ENCODE results near the gene PKHD1. TPM values are rescaled to one million over a fixed set of nuclear protein-coding genes. Genes with fewer than 3 reads are reported as not detected.
A peak's percentile ranks its signal among the peaks of the same experiment; 100 is the strongest.

The PKHD1 gene
- total RNA-seq, 1 experiment from 2014 or later: not detected

DNA sequence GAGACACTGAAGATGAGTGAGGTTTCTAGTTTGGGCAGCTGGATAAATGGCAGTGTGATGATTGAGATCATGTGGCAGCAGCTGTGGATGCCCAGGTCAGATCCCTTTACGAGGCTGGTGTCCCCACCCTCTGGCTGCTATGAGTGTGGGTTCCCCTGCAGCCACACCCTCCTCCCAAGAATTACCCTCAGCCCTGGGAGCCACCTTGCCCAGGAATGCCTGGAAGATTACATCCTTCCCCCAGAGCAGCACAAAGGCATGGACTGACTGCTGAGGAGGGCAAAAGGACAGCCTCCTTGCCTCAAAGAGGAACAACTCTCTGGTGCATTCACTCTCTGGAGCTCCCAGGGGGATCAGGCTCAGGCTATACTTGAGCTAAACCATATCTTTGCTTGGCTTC is 15.0 kb upstream of the PKHD1 start:
- Mint-ChIP-seq H3K36me3 (ENCODE audit: insufficient read depth, unreplicated experiment) (no peaks in the 10 kb centered on the region), H3K4me3 (ENCODE audit: unreplicated experiment) (no peak overlapping the region), H3K27me3 (ENCODE audit: insufficient read depth, unreplicated experiment) (peaks cover 25% of the 10 kb centered on the region), H3K27ac (ENCODE audit: low read depth, unreplicated experiment) (no peak overlapping the region), H3K9me3 (ENCODE audit: unreplicated experiment) (no peaks in the 10 kb centered on the region), H3K4me1 (ENCODE audit: insufficient read depth, unreplicated experiment) (no peaks in the 10 kb centered on the region)
- TF ChIP-seq, protein P1, sequence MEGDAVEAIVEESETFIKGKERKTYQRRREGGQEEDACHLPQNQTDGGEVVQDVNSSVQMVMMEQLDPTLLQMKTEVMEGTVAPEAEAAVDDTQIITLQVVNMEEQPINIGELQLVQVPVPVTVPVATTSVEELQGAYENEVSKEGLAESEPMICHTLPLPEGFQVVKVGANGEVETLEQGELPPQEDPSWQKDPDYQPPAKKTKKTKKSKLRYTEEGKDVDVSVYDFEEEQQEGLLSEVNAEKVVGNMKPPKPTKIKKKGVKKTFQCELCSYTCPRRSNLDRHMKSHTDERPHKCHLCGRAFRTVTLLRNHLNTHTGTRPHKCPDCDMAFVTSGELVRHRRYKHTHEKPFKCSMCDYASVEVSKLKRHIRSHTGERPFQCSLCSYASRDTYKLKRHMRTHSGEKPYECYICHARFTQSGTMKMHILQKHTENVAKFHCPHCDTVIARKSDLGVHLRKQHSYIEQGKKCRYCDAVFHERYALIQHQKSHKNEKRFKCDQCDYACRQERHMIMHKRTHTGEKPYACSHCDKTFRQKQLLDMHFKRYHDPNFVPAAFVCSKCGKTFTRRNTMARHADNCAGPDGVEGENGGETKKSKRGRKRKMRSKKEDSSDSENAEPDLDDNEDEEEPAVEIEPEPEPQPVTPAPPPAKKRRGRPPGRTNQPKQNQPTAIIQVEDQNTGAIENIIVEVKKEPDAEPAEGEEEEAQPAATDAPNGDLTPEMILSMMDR (IDR thresholded peaks at IDR 0.05; ENCODE audit: unreplicated experiment): no peak
- BruUV-seq (replicated peaks): no TSS peak
- ChIA-PET POLR2A (no interaction called here), CTCF (no interaction called here)
- intact Hi-C loops (cut with micrococcal nuclease): no loop called here
- DNase-seq (ENCODE audit: unreplicated experiment): no peak

DNA sequence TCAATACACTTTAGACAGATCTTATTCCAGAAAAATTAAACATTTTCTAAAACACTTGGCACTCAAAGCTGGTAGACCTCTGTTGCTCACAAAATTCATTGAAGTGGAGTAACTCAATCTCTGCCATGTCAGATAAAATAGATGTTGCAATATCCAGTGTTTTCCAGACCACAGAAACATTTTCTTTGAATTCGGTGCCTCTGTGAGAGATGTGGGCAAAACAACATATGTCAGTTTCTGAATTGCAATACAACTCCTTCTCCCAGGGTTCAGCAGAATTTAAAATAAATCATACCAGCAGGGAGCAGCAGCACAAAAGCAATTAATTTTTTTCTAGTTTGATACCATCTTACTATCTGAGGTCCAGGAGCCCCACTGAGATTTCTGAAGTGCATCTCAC is 11.3 kb upstream of the PKHD1 start:
- BruUV-seq (replicated peaks): no TSS peak

DNA sequence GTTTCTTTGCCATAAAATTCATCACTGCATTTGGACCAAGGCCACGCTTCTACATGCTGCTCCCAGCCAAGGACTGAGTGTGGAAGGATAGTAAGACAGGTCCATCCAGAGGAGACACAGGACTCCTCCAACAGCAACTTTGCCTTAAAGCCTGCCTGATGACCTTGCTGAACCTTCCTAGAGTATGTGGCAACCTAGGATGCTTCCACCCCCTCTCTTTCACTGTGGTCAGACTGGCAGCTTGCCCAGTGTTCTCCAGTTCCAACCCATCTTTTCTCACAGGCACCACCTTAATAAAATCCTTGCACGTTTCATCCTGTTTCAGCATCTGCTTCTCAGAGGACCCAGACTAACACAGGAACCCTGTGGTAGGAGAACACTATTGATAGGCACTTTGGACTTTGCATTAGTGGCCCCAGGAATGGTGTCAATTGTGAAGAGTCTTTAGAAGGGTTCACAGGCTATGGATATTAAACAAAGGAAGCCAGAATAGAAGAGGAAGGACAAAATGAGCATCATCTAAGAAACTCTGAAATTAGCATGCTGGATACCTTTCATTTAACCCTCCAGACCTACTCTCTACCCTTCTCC is 2.4 kb upstream of the PKHD1 start:
- no TSS peak for BruUV-seq (replicated peaks)
- Mint-ChIP-seq H3K36me3 (ENCODE audit: insufficient read depth, unreplicated experiment) (no peaks in the 10 kb centered on the region), H3K9me3 (ENCODE audit: unreplicated experiment) (no peaks in the 10 kb centered on the region), H3K4me1 (ENCODE audit: insufficient read depth, unreplicated experiment) (peaks cover 15% of the 10 kb centered on the region), H3K4me3 (ENCODE audit: unreplicated experiment) (no peak overlapping the region), H3K27me3 (ENCODE audit: insufficient read depth, unreplicated experiment) (peaks cover 11% of the 10 kb centered on the region), H3K27ac (ENCODE audit: low read depth, unreplicated experiment) (no peak overlapping the region)
- ChIA-PET CTCF (no interaction called here), POLR2A (no interaction called here)
- intact Hi-C loops (cut with micrococcal nuclease): no loop called here
- TF ChIP-seq, protein P1 (IDR thresholded peaks at IDR 0.05; ENCODE audit: unreplicated experiment): no peak
- DNase-seq (ENCODE audit: unreplicated experiment): peak; percentile 87

More for the DNA sequence above, 11.3 kb upstream of the PKHD1 start:
- Mint-ChIP-seq H3K4me1 (ENCODE audit: insufficient read depth, unreplicated experiment) (no peaks in the 10 kb centered on the region), H3K4me3 (ENCODE audit: unreplicated experiment) (no peak overlapping the region), H3K27me3 (ENCODE audit: insufficient read depth, unreplicated experiment) (peaks cover 25% of the 10 kb centered on the region), H3K27ac (ENCODE audit: low read depth, unreplicated experiment) (no peak overlapping the region), H3K36me3 (ENCODE audit: insufficient read depth, unreplicated experiment) (no peaks in the 10 kb centered on the region), H3K9me3 (ENCODE audit: unreplicated experiment) (peaks cover 7% of the 10 kb centered on the region)
- intact Hi-C loops (cut with micrococcal nuclease): loop anchor here (1.0 kb wide), 3 partner anchors 65 to 165 kb away; no protein-coding TSS in a partner anchor
- DNase-seq (ENCODE audit: unreplicated experiment): peak; percentile 9
- TF ChIP-seq, protein P1 (IDR thresholded peaks at IDR 0.05; ENCODE audit: unreplicated experiment): peak; percentile 26
- CTCF ChIA-PET: interaction anchor here (0.7 to 5.5 kb wide), 13 partner anchors 18 to 242 kb away, joined by 3 to 44 read pairs (median 4); no protein-coding TSS in a partner anchor
- POLR2A ChIA-PET: no interaction called here

DNA sequence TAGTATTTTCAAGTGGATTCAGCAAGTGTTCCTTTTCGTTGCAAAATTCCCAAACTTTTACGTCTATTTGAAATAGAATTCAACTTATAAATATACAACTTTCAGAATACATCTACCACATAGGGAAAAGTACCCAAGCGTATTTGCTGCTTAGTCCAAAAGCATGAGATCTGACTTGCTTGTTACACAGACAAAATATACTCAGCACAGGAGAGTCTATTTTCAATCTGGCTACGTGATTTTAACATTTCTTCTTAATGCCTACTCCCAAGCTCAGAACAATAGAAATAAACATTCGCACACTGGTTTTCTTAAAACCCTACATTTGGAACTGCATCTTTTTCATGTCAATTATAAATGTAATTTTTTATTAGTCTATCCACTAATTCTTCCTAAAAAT is 672 bp downstream of the PKHD1 start:
- POLR2A ChIA-PET: no interaction called here
- Mint-ChIP-seq H3K4me1 (ENCODE audit: insufficient read depth, unreplicated experiment) (peaks cover 15% of the 10 kb centered on the region), H3K27ac (ENCODE audit: low read depth, unreplicated experiment) (no peak overlapping the region), H3K27me3 (ENCODE audit: insufficient read depth, unreplicated experiment) (peaks cover 11% of the 10 kb centered on the region), H3K36me3 (ENCODE audit: insufficient read depth, unreplicated experiment) (no peaks in the 10 kb centered on the region), H3K9me3 (ENCODE audit: unreplicated experiment) (no peaks in the 10 kb centered on the region), H3K4me3 (ENCODE audit: unreplicated experiment) (no peak overlapping the region)
- no peak for DNase-seq (ENCODE audit: unreplicated experiment)
- CTCF ChIA-PET: interaction anchor here (0.7 to 1.0 kb wide), 2 partner anchors 13 to 261 kb away, joined by 3 read pairs; no protein-coding TSS in a partner anchor
- TF ChIP-seq, protein P1 (IDR thresholded peaks at IDR 0.05; ENCODE audit: unreplicated experiment): no peak
- intact Hi-C loops (cut with micrococcal nuclease): no loop called here
- no TSS peak for BruUV-seq (replicated peaks)

Data from MCF 10A (cell line).